ENCODE data around the gene MAPKAPK3.

The MAPKAPK3 gene

GRCh38 chr3:50587806-50588758 is 28.9 kb upstream of the MAPKAPK3 start:
- DNase-seq: peak; percentile 49

- no peak for DNase-seq
Measured at GRCh38 chr3:50588759-50589433, 28.1 kb upstream of the MAPKAPK3 start.

GRCh38 chr3:50591196-50591741 is 25.7 kb upstream of the MAPKAPK3 start:
- DNase-seq: no peak

GRCh38 chr3:50592568-50592967 is 24.4 kb upstream of the MAPKAPK3 start:
- DNase-seq: no peak

GRCh38 chr3:50594253-50594785 is 22.6 kb upstream of the MAPKAPK3 start:
- no peak for DNase-seq

- no peak for DNase-seq
Measured at GRCh38 chr3:50599115-50599715, 17.7 kb upstream of the MAPKAPK3 start.

GRCh38 chr3:50599716-50600118 is 17.2 kb upstream of the MAPKAPK3 start:
- DNase-seq: no peak

GRCh38 chr3:50600141-50600753 is 16.7 kb upstream of the MAPKAPK3 start:
- DNase-seq: no peak

- peak; percentile 45 for DNase-seq
Measured at GRCh38 chr3:50600841-50601591, 15.9 kb upstream of the MAPKAPK3 start.

- DNase-seq: no peak
Measured at GRCh38 chr3:50602595-50603191, 14.3 kb upstream of the MAPKAPK3 start.

- DNase-seq: no peak
Measured at GRCh38 chr3:50603261-50604109, 13.5 kb upstream of the MAPKAPK3 start.

GRCh38 chr3:50604110-50604621 is 12.8 kb upstream of the MAPKAPK3 start:
- no peak for DNase-seq

- DNase-seq: no peak
Measured at GRCh38 chr3:50604628-50605588, 12.0 kb upstream of the MAPKAPK3 start.

GRCh38 chr3:50605901-50606326 is 11.0 kb upstream of the MAPKAPK3 start:
- no peak for DNase-seq

- no peak for DNase-seq
Measured at GRCh38 chr3:50606596-50606995, 10.4 kb upstream of the MAPKAPK3 start.

- DNase-seq: no peak
Measured at GRCh38 chr3:50607271-50608091, 9.5 kb upstream of the MAPKAPK3 start.

GRCh38 chr3:50608278-50608677 is 8.7 kb upstream of the MAPKAPK3 start:
- no peak for DNase-seq
